Hepatocyte (in vitro differentiated cells): Measurements from ENCODE around the gene DLX3. TPM values are rescaled to one million over a fixed set of nuclear protein-coding genes. Genes with fewer than 3 reads are reported as not detected.
A peak's percentile ranks its signal among the peaks of the same experiment; 100 is the strongest.

Experiments
- DNase-seq: peaks from one replicate; pipeline ENCODE4 v3.0.0-alpha.2; 2016; ENCODE audit warnings: low spot score
- H2AFZ ChIP-seq: fragments of 200-600 bp; sonication (generic); 2 replicates; pipeline ENCODE4 v1.6.0; 2016; ENCODE audit warnings: antibody characterized with exemption, mild to moderate bottlenecking
- H3K27ac ChIP-seq: fragments of 200-600 bp; sonication (generic); 2 replicates; pipeline ENCODE4 v1.5.1; 2016; ENCODE audit warnings: mild to moderate bottlenecking
- H3K27me3 ChIP-seq: fragments of 200-600 bp; sonication (generic); 2 replicates; pipeline ENCODE4 v1.6.1; 2016
- H3K36me3 ChIP-seq: fragments of 200-600 bp; sonication (generic); replicated peaks from 2 replicates; pipeline ENCODE4 v1.5.1; 2016; ENCODE audit warnings: low read depth; ENCODE audit not compliant: insufficient read depth
- H3K4me1 ChIP-seq: fragments of 200-600 bp; sonication (generic); 2 replicates; pipeline ENCODE4 v1.5.1; 2016; ENCODE audit warnings: mild to moderate bottlenecking, moderate library complexity; ENCODE audit not compliant: insufficient read depth
- H3K4me2 ChIP-seq: fragments of 200-600 bp; sonication (generic); 2 replicates; pipeline ENCODE4 v1.6.0; 2016
- H3K4me3 ChIP-seq: fragments of 200-600 bp; sonication (generic); 2 replicates; pipeline ENCODE4 v1.5.1; 2016; ENCODE audit warnings: mild to moderate bottlenecking
- H3K79me2 ChIP-seq: fragments of 200-600 bp; sonication (generic); 2 replicates; pipeline ENCODE4 v1.6.0; 2017; ENCODE audit warnings: mild to moderate bottlenecking
- H3K9me2 ChIP-seq: fragments of 200-600 bp; sonication (generic); replicated peaks from 2 replicates; pipeline ENCODE4 v1.6.0; 2017; ENCODE audit warnings: mild to moderate bottlenecking; ENCODE audit not compliant: insufficient read depth
- H3K9me3 ChIP-seq: fragments of 200-600 bp; sonication (generic); 2 replicates; pipeline ENCODE4 v1.5.1; 2016; ENCODE audit warnings: low read depth, mild to moderate bottlenecking
- H4K20me1 ChIP-seq: fragments of 200-600 bp; sonication (generic); 2 replicates; pipeline ENCODE4 v1.6.0; 2016; ENCODE audit warnings: mild to moderate bottlenecking; ENCODE audit not compliant: insufficient read depth, poor library complexity, severe bottlenecking
- CTCF ChIP-seq: fragments of 200-600 bp; sonication (generic); IDR thresholded peaks from 2 replicates; pipeline ENCODE4 v1.5.1; 2016; ENCODE audit warnings: antibody characterized with exemption, mild to moderate bottlenecking; ENCODE audit not compliant: poor library complexity
- EZH2 ChIP-seq: fragments of 200-600 bp; sonication (generic); IDR thresholded peaks from 2 replicates; pipeline ENCODE4 v1.6.1; 2016; ENCODE audit warnings: antibody characterized with exemption, mild to moderate bottlenecking, borderline replicate concordance
- EZH2phosphoT487 ChIP-seq: fragments of 200-600 bp; sonication (generic); IDR thresholded peaks from one replicate; pipeline ENCODE4 v1.6.1; 2018; ENCODE audit warnings: antibody characterized with exemption, mild to moderate bottlenecking, low read depth, moderate library complexity; ENCODE audit not compliant: unreplicated experiment, severe bottlenecking
- WGBS: methylation state at CpG from one replicate; pipeline ENCODE4 v1.1.6; 2016; ENCODE audit warnings: low lambda C conversion rate; ENCODE audit errors: missing lambda C conversion rate; 5-methylcytosine and 5-hydroxymethylcytosine counted together
- polyA plus RNA-seq: library from polyadenylated mRNA; unstranded; fragments of >200 nt; fragmentation: Nextera tagmentation; extraction: Ambion mirVana; gene quantifications from 2 replicates; pipeline ENCODE4 v1.2.1, GENCODE V29; 2016
- total RNA-seq: library from RNA; depleted of rRNA; stranded (reverse); fragments of >200 nt; gene quantifications from 2 replicates; pipeline ENCODE4 v1.2.3, GENCODE V29; 2014

The DLX3 gene
- total and polyA plus RNA-seq, 2 experiments from 2014 or later = 0.37 to 1.1 TPM

DNA sequence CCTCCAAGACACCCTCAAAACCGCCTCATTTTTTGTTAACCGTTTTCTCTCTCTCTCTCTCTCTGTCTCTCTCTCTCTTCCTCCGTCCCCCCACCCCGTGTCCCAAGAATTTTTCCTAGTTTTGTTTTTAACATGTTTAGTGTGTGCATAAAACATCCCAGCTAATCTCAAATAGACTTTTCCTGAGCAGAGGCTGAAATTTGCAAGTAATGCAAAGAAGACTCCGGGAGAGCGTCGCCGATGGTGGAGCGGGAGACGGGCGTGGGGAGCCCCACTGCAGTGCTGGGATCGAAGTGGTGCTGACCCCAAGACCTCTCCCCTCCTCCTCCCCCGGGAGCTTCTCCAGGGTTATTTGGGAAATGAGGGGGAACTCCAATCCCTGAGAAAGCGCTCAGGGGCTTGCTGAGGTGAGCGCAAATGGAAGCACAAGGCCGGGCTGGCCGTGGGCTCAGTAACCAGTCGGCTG lies 30.7 kb downstream of the DLX3 start:
- Histone ChIP-seq H3K4me3 (no peak overlapping the region), H3K36me3 (no peaks in the 10 kb centered on the region), H3K9me2 (no peaks in the 10 kb centered on the region), H3K9me3 (no peaks in the 10 kb centered on the region), H4K20me1 (no peaks in the 10 kb centered on the region), H3K79me2 (no peaks in the 10 kb centered on the region), H3K27me3 (peaks cover 82% of the 10 kb centered on the region), H3K4me1 (peaks cover 24% of the 10 kb centered on the region), H3K4me2 (peak overlapping the region; percentile 64), H2AFZ (peak overlapping the region; percentile 45), H3K27ac (no peak overlapping the region)
- WGBS = 3% methylated on average over 18 of the region's 18 CpGs
- no peak for DNase-seq
- TF ChIP-seq EZH2phosphoT487 = peak; percentile 53
- peak; percentile 92 for TF ChIP-seq EZH2
- no peak for TF ChIP-seq CTCF

DNA sequence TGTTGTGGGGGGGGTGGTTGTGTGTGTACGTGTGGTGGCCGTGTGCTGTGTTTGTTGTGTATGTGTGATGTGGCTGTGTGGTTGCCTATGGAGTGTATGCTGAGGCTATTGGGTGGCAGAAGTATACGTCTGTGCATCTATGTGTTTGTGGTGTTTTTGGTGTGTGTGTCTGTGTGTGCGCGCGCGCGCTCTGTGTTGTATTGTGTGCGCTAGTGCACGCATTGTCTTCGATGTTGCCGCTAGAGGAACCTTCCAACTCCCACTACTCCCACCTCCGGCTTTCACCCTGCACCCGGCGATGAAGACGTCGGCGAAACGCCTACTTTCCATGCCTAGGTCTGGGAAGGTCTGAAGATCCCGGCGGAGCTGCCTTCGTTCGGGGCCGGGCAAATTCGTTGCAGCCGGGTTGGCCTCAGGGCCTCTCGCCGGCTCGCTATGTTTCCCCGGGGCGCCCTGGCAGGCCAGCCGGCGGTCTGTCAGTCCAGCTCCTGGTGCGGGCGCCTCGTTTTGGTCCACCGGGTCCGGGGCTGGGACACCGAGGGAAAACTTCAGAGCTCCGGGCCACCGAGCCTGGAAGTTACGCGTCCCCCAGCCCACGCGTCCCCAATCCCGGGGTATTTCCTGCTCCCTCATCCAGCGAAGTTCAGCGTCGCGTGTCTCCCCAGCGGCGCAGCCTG lies 31.3 kb downstream of the DLX3 start:
- H3K4me2 ChIP-seq = peak overlapping the region; percentile 64

DNA sequence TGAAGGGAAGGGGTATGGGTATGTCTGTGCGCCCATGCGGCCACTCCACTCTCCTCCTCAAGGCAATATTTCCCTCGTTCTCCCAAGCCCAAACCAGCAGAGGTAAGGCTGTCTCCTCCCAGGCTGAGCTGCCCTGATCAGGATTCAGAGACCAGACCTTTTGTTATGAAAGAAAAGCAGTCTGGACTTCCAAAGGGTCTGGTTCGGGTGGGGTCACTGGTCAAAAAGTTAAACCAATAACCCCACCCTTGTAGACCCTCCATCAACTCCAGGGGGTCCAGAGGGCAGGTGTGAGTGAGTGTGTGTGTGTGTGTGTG lies 31.8 kb downstream of the DLX3 start:
- Histone ChIP-seq H3K9me2 (no peaks in the 10 kb centered on the region), H3K4me2 (no peak overlapping the region), H3K27ac (no peak overlapping the region), H3K9me3 (no peaks in the 10 kb centered on the region), H3K4me1 (peaks cover 17% of the 10 kb centered on the region), H3K4me3 (no peak overlapping the region), H3K36me3 (no peaks in the 10 kb centered on the region), H2AFZ (no peak overlapping the region), H4K20me1 (no peaks in the 10 kb centered on the region), H3K79me2 (no peaks in the 10 kb centered on the region), H3K27me3 (peaks cover 74% of the 10 kb centered on the region)
- TF ChIP-seq CTCF (no peak), EZH2 (peak; percentile 20), EZH2phosphoT487 (no peak)
- WGBS = 18% methylated on average over 4 of the region's 4 CpGs
- no peak for DNase-seq

More for the DNA sequence above, 31.3 kb downstream of the DLX3 start:
- Histone ChIP-seq H3K79me2 (no peaks in the 10 kb centered on the region), H3K36me3 (no peaks in the 10 kb centered on the region), H3K9me3 (no peaks in the 10 kb centered on the region), H3K4me3 (no peak overlapping the region), H3K4me1 (peaks cover 18% of the 10 kb centered on the region), H3K27ac (no peak overlapping the region), H4K20me1 (no peaks in the 10 kb centered on the region), H2AFZ (peak overlapping the region; percentile 45), H3K9me2 (no peaks in the 10 kb centered on the region), H3K27me3 (peaks cover 76% of the 10 kb centered on the region)
- DNase-seq = no peak
- 7% methylated on average over 52 of the region's 52 CpGs for WGBS
- TF ChIP-seq CTCF = no peak
- peak; percentile 15 for TF ChIP-seq EZH2phosphoT487
- no peak for TF ChIP-seq EZH2
